Liver (tissue), 9 donors: ENCODE measurements around the gene ANKLE1. TPM values are rescaled to one million over a fixed set of nuclear protein-coding genes. Genes with fewer than 3 reads are reported as not detected.
A peak's percentile ranks its signal among the peaks of the same experiment; 100 is the strongest.

Experiments
- DNase-seq: peaks from one replicate; pipeline ENCODE4 v3.0.0-alpha.2; 2017; ENCODE audit warnings: low spot score
- H3K27ac ChIP-seq, 2 donors: one replicate each; pipeline ENCODE4 v1.7.0; 2013; ENCODE audit warnings: inconsistent platforms in 2 of 2, low read length in 2 of 2, control low read depth in 1 of 2, low read depth in 1 of 2, mild to moderate bottlenecking in 1 of 2
- H3K27me3 ChIP-seq, 4 donors: one replicate each; pipeline versions ENCODE4 v1.6.1 to v1.7.0; 2013; ENCODE audit warnings: low read length in 3 of 4, inconsistent platforms in 1 of 4, mild to moderate bottlenecking in 1 of 4, moderate library complexity in 1 of 4; ENCODE audit not compliant: control insufficient read depth in 4 of 4, insufficient read depth in 4 of 4
- H3K36me3 ChIP-seq, 4 donors: one replicate each; pipeline versions ENCODE4 v1.6.1 to v1.7.0; 2013; ENCODE audit warnings: low read length in 3 of 4, mild to moderate bottlenecking in 3 of 4, low read depth in 1 of 4, moderate library complexity in 1 of 4; ENCODE audit not compliant: control insufficient read depth in 4 of 4, insufficient read depth in 3 of 4
- H3K4me1 ChIP-seq, 4 donors: one replicate each; pipeline versions ENCODE4 v1.6.1 to v1.7.0; 2013; ENCODE audit warnings: low read length in 3 of 4, mild to moderate bottlenecking in 3 of 4, moderate library complexity in 1 of 4; ENCODE audit not compliant: control insufficient read depth in 4 of 4, insufficient read depth in 4 of 4
- H3K4me3 ChIP-seq, 3 donors: one replicate each; pipeline versions ENCODE4 v1.6.1 to v1.7.0; 2013; ENCODE audit warnings: low read length in 3 of 3, control low read depth in 1 of 3, low read depth in 1 of 3, mild to moderate bottlenecking in 1 of 3
- H3K9ac ChIP-seq, 2 donors: one replicate each; pipeline ENCODE4 v1.7.0; 2013; ENCODE audit warnings: low read length in 2 of 2, mild to moderate bottlenecking in 2 of 2, moderate library complexity in 2 of 2, control low read depth in 1 of 2, low read depth in 1 of 2
- H3K9me3 ChIP-seq, 4 donors: one replicate each; pipeline versions ENCODE4 v1.6.1 to v1.7.0; 2013; ENCODE audit warnings: low read length in 3 of 4; ENCODE audit not compliant: control insufficient read depth in 4 of 4
- ATF3 ChIP-seq: IDR thresholded peaks from 2 replicates; pipeline ENCODE4 v1.6.1; 2016; ENCODE audit warnings: antibody characterized with exemption
- CTCF ChIP-seq: fragments of 150-350 bp; IDR thresholded peaks from 2 replicates; pipeline ENCODE4 v1.5.1; 2017; ENCODE audit warnings: improper control_type of control experiment, low read depth, low read length; ENCODE audit not compliant: missing input control
- EGR1 ChIP-seq, 2 donors: IDR thresholded peaks; 2 replicates each; pipeline ENCODE4 v1.6.1; 2016 to 2018; ENCODE audit warnings: antibody characterized with exemption in 2 of 2, low read depth in 2 of 2
- FOXA1 ChIP-seq: IDR thresholded peaks from 2 replicates; pipeline ENCODE4 v1.6.1; 2016; ENCODE audit warnings: antibody characterized with exemption
- FOXA2 ChIP-seq: IDR thresholded peaks from 2 replicates; pipeline ENCODE4 v1.6.1; 2016; ENCODE audit warnings: antibody characterized with exemption
- GABPA ChIP-seq, 2 donors: IDR thresholded peaks in 1 of 2; conservative IDR thresholded peaks in 1 of 2; 2 replicates each; pipeline ENCODE4 v1.6.1; 2016; ENCODE audit warnings: antibody characterized with exemption in 2 of 2, mild to moderate bottlenecking in 1 of 2, moderate library complexity in 1 of 2
- HNF4A ChIP-seq, 2 donors: conservative IDR thresholded peaks; 2 replicates each; pipeline ENCODE4 v1.6.1; 2016; ENCODE audit warnings: antibody characterized with exemption in 2 of 2, mild to moderate bottlenecking in 2 of 2
- HNF4G ChIP-seq: IDR thresholded peaks from 2 replicates; pipeline ENCODE4 v1.6.1; 2016; ENCODE audit warnings: antibody characterized with exemption
- JUND ChIP-seq, 2 donors: IDR thresholded peaks; 2 replicates each; pipeline ENCODE4 v1.6.1; 2016; ENCODE audit warnings: antibody characterized with exemption in 2 of 2
- MAX ChIP-seq: IDR thresholded peaks from 2 replicates; pipeline ENCODE4 v1.6.1; 2016; ENCODE audit warnings: antibody characterized with exemption
- NR2F2 ChIP-seq: IDR thresholded peaks from 2 replicates; pipeline ENCODE4 v1.6.1; 2016; ENCODE audit warnings: antibody characterized with exemption
- RXRA ChIP-seq, 2 donors: IDR thresholded peaks; 2 replicates each; pipeline ENCODE4 v1.6.1; 2017 to 2018; ENCODE audit warnings: antibody characterized with exemption in 2 of 2, mild to moderate bottlenecking in 1 of 2
- SP1 ChIP-seq: IDR thresholded peaks from 2 replicates; pipeline ENCODE4 v1.6.1; 2018; ENCODE audit warnings: antibody characterized with exemption, mild to moderate bottlenecking
- TAF1 ChIP-seq: conservative IDR thresholded peaks from 2 replicates; pipeline ENCODE4 v1.6.1; 2016; ENCODE audit warnings: antibody characterized with exemption, mild to moderate bottlenecking
- YY1 ChIP-seq: IDR thresholded peaks from 2 replicates; pipeline ENCODE4 v1.6.1; 2016; ENCODE audit warnings: antibody characterized with exemption, mild to moderate bottlenecking
- ZBTB33 ChIP-seq: IDR thresholded peaks from 2 replicates; pipeline ENCODE4 v1.6.1; 2016; ENCODE audit warnings: antibody characterized with exemption
- WGBS: extraction: QIAGEN DNeasy Blood & Tissue Kit; methylation state at CpG from one replicate; pipeline ENCODE4 v1.1.7; 2013; 5-methylcytosine and 5-hydroxymethylcytosine counted together
- polyA plus RNA-seq, 2 donors: library from polyadenylated mRNA; stranded (reverse) in 1 of 2; unstranded in 1 of 2; fragments of 200-250 nt in 1 of 2; fragments of >200 nt in 1 of 2; fragmentation: Nextera tagmentation in 1 of 2; extraction: Ambion mirVana in 1 of 2; gene quantifications; one replicate each; pipeline versions ENCODE4 v1.2.1 to v1.2.3, GENCODE V29; 2013 to 2015
- total RNA-seq, 2 donors: library from RNA; depleted of rRNA; stranded (reverse); fragments of >200 nt; gene quantifications; one replicate each; pipeline ENCODE4 v1.2.3, GENCODE V29; 2014
- donor health status: healthy.
- donor health status: healthy.
- donor health status: healthy.
- donor health status: healthy.
- donor health status: healthy.

ANKLE1 gene
- total and polyA plus RNA-seq, 4 donors: 0.10 to 43.2 (median 0.29) TPM

GRCh38 chr19:17264641-17264979 lies 17.1 kb upstream of the ANKLE1 start, which contains the start of gene USHBP1:
TSS of gene USHBP1 (minus strand) at chr19:17264745. CDS start at chr19:17264299, 446 bp downstream.
- DNase-seq: no peak
- 59% methylated on average over 5 of the region's 5 CpGs for WGBS
- Histone ChIP-seq H3K9me3 (no peaks in the 10 kb centered on the region), H3K27me3 (no peaks in the 10 kb centered on the region), H3K9ac (peak within 1 kb of the TSS in 1 of 2 donors; percentile 36), H3K4me1 (peaks cover 3 to 11% (median 10%) of the 10 kb centered on the region in 4 donors), H3K27ac (peak within 1 kb of the TSS; percentile 13 to 46), H3K4me3 (peak within 1 kb of the TSS in 1 of 3 donors; percentile 7), H3K36me3 (peaks cover 0 to 3% (median 0%) of the 10 kb centered on the region in 4 donors)
- peak; percentile 31 for TF ChIP-seq SP1
- TF ChIP-seq ZBTB33: no peak

GRCh38 chr19:17266026-17266425 lies 15.7 kb upstream of the ANKLE1 start:
- 93% methylated on average over 7 of the region's 7 CpGs for WGBS
- TF ChIP-seq CTCF (no peak), HNF4A (conservative IDR thresholded peaks at IDR 0.05) (no peak), FOXA1 (no peak), YY1 (no peak), FOXA2 (no peak), SP1 (no peak), EGR1 (IDR thresholded peaks at IDR 0.05; ENCODE audit: low read depth in 2 of 2) (no peak), JUND (IDR thresholded peaks at IDR 0.05) (no peak), MAX (no peak), ZBTB33 (no peak), GABPA (IDR thresholded peaks at IDR 0.05 in 1 of 2, conservative IDR thresholded peaks at IDR 0.05 in 1 of 2) (no peak), ATF3 (no peak), HNF4G (no peak), NR2F2 (no peak), RXRA (IDR thresholded peaks at IDR 0.05) (no peak), TAF1 (no peak)
- peaks cover 3 to 11% (median 10%) of the 10 kb centered on the region in 4 donors for H3K4me1 ChIP-seq
- H3K36me3 ChIP-seq: peaks cover 0 to 6% (median under 1%) of the 10 kb centered on the region in 4 donors
- no peak overlapping the region for H3K4me3 ChIP-seq
- no peak for DNase-seq
- H3K9me3 ChIP-seq: no peaks in the 10 kb centered on the region
- H3K27ac ChIP-seq: no peak overlapping the region
- no peak overlapping the region for H3K9ac ChIP-seq
- no peaks in the 10 kb centered on the region for H3K27me3 ChIP-seq
